ENCODE measurements around the gene INSRR.

INSRR gene

DNA sequence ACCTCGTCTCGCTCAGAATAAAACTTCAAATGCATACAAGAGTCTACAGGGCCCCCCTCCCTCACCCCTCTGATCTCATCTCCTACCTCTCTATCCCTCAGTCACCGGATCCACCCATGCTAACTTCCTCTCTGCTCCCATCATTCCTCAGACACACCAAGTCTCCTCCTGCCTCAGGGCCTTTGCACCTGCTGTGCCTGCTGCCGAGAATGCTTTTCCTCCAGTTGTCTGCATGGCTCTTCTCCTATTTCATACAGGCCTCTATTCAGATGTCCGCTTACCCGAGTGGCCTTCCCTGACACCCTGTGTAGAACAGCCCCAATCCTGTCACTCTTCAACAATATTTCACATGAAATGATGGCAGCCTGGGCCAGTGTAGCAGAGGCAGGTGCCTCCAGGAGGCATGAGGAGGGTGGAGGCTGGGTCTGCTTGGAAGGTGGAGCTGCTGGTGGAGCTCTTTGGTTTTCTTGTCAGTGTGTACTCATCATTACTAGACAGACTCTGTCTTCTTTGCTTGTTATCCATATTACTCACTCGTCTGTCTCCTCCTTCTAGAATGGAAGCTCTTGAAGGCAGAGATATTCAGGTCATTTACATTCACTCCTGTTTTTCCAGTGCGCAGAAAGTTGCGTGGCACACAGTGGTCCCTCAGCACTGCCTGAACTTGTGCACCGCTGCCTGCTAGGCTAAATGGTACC lies 46.5 kb downstream of the INSRR start:
- no peaks in the 10 kb centered on the region for H3K9me3 Mint-ChIP-seq
- H3K27ac Mint-ChIP-seq: peak overlapping the region; percentile 9 to 72 (median 34)
- peak overlapping the region in 2 of 3 experiments; percentile 67 to 69 for H3K4me3 Mint-ChIP-seq
- TF ChIP-seq, protein P1, sequence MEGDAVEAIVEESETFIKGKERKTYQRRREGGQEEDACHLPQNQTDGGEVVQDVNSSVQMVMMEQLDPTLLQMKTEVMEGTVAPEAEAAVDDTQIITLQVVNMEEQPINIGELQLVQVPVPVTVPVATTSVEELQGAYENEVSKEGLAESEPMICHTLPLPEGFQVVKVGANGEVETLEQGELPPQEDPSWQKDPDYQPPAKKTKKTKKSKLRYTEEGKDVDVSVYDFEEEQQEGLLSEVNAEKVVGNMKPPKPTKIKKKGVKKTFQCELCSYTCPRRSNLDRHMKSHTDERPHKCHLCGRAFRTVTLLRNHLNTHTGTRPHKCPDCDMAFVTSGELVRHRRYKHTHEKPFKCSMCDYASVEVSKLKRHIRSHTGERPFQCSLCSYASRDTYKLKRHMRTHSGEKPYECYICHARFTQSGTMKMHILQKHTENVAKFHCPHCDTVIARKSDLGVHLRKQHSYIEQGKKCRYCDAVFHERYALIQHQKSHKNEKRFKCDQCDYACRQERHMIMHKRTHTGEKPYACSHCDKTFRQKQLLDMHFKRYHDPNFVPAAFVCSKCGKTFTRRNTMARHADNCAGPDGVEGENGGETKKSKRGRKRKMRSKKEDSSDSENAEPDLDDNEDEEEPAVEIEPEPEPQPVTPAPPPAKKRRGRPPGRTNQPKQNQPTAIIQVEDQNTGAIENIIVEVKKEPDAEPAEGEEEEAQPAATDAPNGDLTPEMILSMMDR (IDR thresholded peaks at IDR 0.05; ENCODE audit: unreplicated experiment in 3 of 3): no peak
- H3K36me3 Mint-ChIP-seq (ENCODE audit: low read depth): peaks cover 2% of the 10 kb centered on the region
- H3K4me1 Mint-ChIP-seq: peaks cover 59% of the 10 kb centered on the region
- H3K27me3 Mint-ChIP-seq (ENCODE audit: low read depth): peaks cover 27% of the 10 kb centered on the region

DNA sequence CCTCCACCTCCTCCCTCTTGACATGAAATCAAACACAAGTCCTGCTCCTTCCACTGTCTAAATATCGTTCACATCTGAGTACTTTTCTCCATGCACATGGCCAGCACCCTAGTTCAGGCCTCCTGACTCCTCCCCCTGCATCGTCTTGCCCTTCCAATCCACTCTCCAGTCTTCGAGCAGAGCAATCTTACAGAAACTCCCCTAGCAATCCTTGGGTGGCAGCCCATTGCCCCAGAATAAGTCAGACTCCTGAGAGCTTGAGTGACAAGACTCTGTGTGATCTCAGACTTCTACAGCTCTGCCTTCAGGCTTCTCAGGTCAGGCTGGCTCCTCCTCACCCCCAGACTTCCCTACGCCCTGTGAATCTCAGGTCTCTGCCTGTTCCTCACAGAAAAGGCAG lies 47.7 kb downstream of the INSRR start:
- TF ChIP-seq, protein P1 (IDR thresholded peaks at IDR 0.05; ENCODE audit: unreplicated experiment in 3 of 3): no peak
- Mint-ChIP-seq H3K27ac (peak overlapping the region; percentile 1 to 61 (median 22)), H3K27me3 (ENCODE audit: low read depth) (peaks cover 27% of the 10 kb centered on the region), H3K9me3 (no peaks in the 10 kb centered on the region), H3K4me1 (peaks cover 63% of the 10 kb centered on the region), H3K36me3 (ENCODE audit: low read depth) (peaks cover 4% of the 10 kb centered on the region), H3K4me3 (peak overlapping the region in 1 of 3 experiments; percentile 7)

DNA sequence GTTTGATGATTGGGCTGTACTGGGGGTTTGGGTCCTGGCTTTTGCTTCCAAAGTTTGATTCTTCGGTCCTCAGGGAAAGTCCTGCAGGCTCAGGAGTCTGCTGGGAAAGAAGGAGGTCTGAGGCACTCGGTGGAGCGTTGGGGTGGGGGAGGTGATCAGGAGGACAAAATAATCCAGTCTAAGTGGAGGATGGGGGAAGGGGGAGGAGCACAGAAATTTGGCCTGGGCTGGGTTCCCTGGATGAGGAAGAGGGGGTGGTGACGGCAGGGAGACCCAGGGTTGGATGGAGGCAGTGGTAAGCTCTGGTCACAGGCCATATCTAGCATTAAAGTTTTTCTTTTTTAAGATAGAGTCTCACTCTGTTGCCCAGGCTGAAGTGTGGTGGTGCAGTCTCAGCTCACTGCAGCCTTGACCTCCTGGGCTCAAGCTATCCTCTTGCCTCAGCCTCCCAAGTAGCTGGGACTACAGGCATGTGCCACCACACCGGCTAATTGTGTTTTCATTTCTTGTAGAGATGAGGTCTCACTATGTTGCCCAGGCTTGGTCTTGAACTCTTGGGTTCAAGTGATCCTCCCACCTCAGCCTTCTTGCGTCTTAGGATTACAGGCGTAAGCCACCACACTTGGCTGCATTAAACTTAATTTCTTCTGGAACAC lies 49.1 kb downstream of the INSRR start:
- peaks cover 60% of the 10 kb centered on the region for H3K4me1 Mint-ChIP-seq
- TF ChIP-seq, protein P1 (IDR thresholded peaks at IDR 0.05; ENCODE audit: unreplicated experiment in 3 of 3): no peak
- H3K36me3 Mint-ChIP-seq (ENCODE audit: low read depth): peaks cover 4% of the 10 kb centered on the region
- H3K27ac Mint-ChIP-seq: peak overlapping the region in 2 of 3 experiments; percentile 27 to 62
- H3K27me3 Mint-ChIP-seq (ENCODE audit: low read depth): peaks cover 27% of the 10 kb centered on the region
- H3K9me3 Mint-ChIP-seq: no peaks in the 10 kb centered on the region
- peak overlapping the region in 1 of 3 experiments; percentile 3 for H3K4me3 Mint-ChIP-seq

DNA sequence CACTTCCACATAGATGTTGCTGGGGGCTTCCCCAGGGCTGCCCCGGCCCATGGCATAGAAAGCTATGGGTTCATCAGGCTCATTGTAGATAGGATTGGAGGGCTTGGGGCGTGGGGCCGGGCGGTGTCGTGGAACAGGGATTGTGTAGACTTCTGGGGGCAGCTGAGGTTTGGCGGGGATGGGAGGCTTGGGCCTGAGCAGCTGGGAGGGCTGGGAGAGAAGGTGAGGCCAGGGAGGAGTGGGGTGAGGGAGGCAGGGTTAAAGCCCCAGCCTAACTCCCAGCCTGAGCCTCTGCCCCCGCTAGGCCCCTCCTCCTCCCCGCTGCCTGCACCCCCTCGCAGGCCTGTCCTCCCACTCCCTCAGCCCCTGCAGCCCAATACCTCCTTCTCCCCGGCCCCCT lies 49.6 kb downstream of the INSRR start:
- Mint-ChIP-seq H3K27ac (peak overlapping the region in 1 of 3 experiments; percentile 62), H3K27me3 (ENCODE audit: low read depth) (peaks cover 23% of the 10 kb centered on the region), H3K9me3 (no peaks in the 10 kb centered on the region), H3K4me1 (peaks cover 61% of the 10 kb centered on the region), H3K4me3 (peak overlapping the region in 1 of 3 experiments; percentile 21), H3K36me3 (ENCODE audit: low read depth) (peaks cover 4% of the 10 kb centered on the region)
- TF ChIP-seq, protein P1 (IDR thresholded peaks at IDR 0.05; ENCODE audit: unreplicated experiment in 3 of 3): no peak

DNA sequence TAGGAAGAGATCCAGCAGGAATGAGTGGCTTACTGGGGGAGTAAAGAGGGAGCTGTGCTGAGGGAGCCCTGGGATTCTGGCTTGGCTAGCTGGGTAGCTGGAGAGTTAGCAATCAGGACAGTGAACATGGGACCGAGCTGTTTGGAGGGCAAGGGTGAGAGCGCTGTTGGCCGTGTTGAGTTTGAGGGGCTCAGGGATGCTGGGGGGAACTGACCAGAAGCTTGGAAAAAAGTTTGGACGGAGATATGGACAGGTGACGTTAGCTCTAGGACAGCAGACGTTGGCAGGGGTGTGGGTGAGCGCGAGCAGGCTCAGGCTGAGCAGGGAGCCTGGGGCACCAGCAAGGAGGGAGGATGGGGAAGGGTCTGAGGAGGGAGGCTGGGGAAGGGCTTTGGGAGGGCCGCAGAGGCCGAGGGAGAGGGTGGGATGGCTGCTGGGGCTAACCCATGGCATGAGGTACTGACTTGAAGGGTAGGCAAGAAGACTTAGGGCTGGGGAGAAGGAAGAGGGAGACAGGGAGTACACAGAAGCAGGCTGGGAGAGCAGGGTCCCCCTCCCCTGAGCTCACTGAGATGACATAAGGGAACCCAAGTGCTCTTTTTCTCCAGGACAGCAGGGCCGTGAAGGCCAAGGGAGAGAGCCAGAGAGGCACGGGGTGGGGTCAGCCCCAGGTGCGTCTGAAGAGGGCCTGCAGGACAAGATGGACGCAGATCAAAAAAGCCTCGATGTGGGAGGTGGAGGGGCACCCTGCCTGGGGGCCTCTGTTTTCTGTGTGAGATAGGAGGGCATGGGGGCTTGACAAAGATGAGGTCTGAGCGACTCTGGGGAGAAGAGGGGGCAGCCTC lies 50.5 kb downstream of the INSRR start:
- H3K9me3 Mint-ChIP-seq: no peaks in the 10 kb centered on the region
- H3K27me3 Mint-ChIP-seq (ENCODE audit: low read depth): peaks cover 20% of the 10 kb centered on the region
- TF ChIP-seq, protein P1 (IDR thresholded peaks at IDR 0.05; ENCODE audit: unreplicated experiment in 3 of 3): no peak
- H3K4me1 Mint-ChIP-seq: peaks cover 66% of the 10 kb centered on the region
- no peak overlapping the region for H3K4me3 Mint-ChIP-seq
- peaks cover 4% of the 10 kb centered on the region for H3K36me3 Mint-ChIP-seq (ENCODE audit: low read depth)
- no peak overlapping the region for H3K27ac Mint-ChIP-seq
